Measurements from ENCODE around the gene LSM3.
"Not testable (repeated sequence)": the region's sequence is repeated elsewhere in the genome, so short reads cannot be mapped to it uniquely, and the experiment has no call there.

The LSM3 gene

DNA sequence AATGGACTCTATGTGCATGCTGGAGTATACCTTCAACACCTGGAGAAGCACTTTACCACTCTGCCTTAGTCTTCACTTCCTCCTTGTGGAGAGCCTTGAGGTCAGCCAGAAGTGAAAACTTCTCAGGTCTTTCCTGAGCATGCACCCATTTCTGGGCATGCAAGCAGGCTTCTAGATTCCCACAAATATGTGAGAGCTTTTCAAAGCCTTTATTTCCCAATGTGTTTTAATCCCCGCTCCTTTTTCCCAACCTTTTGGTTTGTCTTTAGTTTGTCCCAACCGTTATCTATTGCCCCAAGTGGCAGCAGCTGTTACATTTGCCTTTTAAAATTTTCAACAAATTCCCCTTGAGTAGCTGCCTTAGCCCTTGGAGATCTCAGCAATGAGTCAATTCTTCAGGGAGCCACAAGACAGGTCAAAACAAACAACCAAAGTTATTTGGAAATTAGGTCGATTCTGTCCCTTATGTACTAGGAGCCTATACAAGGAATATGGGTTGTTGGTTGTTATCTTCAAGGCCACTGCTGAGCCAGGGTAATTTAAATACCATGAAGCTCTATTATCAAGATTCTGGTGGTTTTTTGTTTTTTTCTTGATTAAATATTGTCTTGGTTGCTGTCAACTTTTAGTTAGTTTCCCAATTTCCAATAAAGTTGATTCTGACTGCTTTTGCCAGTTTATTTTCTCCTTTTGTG is 44.4 kb downstream of the LSM3 start:
- DNase-seq = no peak

DNA sequence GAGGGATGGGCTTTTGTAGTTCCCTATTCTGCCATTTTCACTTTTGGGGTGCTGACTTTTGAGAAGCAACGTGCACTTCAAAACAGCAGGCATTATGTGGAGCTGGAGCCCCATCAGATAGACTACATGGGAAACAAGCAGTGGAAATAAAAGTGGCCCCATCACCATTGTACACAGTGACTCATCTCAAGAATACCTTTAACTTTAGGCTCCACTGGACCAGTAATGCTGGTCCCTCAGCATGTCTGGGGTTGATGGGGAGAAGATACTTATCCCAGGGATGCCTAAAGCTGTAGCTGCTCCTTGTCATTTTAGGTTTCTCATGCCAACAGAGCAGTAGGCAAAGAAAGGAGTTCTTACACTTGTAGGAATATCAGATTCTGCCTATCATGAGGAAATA is 45.0 kb downstream of the LSM3 start:
- no peak for DNase-seq

GRCh38 chr3:14224895-14225294 is 46.3 kb downstream of the LSM3 start:
- DNase-seq = no peak

DNA sequence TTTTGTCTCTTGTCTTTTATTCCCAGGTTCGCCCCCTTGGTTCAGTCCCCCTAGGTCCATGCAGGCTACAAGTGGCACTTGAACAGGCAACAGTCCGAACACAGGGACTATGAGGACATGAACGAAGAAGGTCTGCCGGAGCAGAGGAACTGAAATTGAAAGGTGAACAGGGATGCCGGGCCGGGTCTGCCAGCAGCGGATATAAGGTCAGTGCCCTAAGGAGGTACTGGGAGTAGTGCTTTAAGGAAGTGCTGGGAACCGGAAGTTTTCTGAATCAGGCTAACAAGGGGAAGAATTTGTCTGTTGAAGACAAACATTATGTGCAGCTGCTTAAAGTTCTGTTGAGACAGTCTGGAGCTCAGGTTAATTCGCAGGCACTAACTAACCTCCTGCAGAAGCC is 46.8 kb downstream of the LSM3 start:
- DNase-seq = no peak

DNA sequence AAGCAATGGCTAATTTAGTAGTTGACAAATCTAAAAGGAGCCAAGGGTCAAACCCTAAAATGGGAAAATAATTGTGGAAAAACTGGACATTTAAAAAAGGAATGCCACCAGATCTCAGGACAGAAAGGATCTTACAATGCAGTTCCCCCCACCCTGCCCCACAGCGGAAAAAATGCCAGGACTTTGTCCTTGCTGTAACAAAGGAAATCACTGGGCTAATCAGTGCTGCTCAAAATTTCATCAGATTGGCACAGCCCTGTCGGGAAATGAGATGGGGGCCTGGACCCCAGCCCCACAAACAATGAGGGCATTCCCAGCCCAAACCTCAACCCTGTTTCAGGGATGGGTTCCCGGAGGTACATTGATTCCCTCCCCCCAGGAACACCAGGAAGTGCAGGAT is 47.7 kb downstream of the LSM3 start:
- not testable (repeated sequence) for DNase-seq

DNA sequence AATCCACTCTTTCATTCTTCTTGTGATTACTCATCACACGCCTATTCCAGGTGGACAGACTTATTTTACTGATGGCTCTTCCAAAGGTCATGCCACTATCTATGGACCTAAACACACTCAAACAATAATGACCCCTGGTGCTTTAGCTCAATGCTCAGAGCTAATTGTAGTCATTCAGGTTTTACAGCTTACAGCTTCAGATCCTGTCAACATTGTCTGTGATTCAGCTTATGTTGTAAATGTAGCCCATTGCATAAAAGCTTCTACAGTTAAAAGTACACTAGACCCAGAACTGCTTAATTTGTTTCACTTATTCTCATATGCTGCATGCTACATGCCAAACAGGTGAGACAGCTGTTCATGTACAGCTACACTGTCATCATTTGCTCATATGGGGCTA is 49.2 kb downstream of the LSM3 start:
- no peak for DNase-seq

DNA sequence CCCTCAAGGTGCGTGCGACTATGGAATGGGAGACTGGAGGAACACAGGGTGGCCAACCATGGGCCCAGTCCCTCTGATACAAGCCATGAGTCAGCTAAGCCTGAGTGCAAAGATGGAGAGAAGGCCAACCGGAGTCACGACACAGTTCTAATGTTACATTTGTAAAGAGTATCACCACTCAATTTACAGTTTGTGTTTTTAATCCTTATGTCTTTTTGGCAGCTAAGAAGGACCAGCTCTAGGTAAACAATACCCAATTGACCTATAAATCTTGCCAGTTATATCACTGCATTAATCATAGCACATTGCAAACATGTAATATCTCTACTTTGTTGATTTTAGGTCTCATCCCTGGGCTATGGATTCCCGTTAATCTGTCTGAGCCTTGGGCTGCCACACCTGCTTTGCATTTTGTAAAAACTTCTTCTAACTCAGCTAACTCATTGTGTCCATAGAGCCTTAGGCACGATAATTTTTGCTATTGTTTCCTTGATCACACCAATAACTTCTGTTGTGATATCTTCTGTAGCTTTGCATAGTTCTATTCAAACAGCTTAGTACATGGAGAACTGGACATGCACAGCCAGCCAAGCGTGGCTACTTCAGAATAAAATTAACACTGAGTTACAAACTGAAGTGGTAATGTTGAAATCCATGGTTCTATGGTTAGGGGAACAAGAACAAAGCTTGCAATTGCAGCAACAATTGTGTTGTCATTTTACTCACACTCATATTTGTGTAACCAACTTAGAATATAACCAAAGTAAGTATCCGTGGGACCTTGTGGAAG is 50.3 kb downstream of the LSM3 start:
- DNase-seq = no peak

- not testable (repeated sequence) for DNase-seq
Observed at GRCh38 chr3:14229695-14230094, 51.1 kb downstream of the LSM3 start.

DNA sequence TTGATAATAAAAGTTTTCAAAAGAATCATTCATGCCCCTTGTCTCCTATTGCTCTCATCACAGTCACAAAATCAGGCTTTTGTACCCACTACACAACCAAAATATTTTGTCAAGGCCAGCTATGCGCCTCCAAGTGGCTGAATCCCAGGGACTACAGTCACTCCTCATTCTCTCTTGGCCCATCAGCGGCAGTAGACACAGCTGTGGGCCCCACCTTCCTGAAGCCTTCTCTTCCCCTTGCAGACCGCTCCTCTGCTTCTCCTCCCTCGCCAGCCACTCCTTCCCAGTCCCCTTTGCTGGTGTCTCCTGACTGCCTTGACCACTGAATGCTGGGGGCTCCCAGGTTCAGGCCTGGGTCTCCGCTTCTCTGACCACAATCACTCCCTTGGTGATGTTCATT is 52.1 kb downstream of the LSM3 start:
- no peak for DNase-seq

- DNase-seq = no peak
Observed at GRCh38 chr3:14231145-14231990, 52.8 kb downstream of the LSM3 start.

DNA sequence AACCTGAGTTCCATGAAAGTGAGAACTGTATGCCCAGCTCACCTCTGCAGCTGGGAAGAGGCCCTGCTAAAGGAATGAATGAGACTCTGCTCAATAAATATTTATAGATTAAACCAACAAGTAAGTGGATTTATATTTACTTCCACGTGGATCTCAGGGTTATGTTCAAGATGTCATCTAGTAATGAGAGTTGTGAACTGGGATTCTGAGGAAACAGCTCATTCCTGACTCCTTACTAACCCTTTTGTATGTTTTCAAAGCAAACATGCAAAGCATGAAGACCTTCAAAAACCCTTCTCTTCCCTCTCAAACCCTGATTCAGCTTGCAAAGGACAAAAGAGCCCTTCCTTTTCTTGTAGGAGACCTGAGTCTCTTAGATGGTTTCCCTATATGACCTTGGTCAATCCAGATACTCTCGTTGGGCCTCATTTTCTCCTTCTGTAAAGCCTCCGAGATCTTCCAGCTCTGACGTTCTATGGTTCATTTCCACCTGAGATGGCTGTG is 53.4 kb downstream of the LSM3 start:
- no peak for DNase-seq

- no peak for DNase-seq
Observed at GRCh38 chr3:14234251-14235002, 55.8 kb downstream of the LSM3 start.

- DNase-seq = no peak
Observed at GRCh38 chr3:14235003-14235911, 56.6 kb downstream of the LSM3 start.

GRCh38 chr3:14235912-14236295 is 57.3 kb downstream of the LSM3 start:
- DNase-seq = no peak

DNA sequence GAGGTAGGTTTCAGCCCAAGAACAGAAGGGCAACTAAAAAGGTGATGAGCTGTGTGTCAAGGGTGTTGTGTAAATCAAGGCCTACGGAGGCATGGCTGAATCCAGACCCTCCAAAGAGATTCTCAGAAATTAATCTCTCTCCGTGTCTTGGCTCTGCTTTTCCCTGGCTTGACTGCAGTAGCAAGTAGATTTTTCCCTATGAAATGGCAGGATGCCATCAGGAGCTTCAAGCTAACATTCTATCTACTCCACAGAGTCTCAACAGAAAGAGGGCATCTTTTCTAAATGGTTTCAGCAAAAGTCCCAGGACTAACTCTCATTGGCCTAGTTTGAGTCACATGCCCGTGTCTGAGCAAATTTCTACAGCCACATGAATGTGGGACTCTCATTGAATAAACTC is 58.3 kb downstream of the LSM3 start:
- no peak for DNase-seq

- no peak for DNase-seq
Observed at GRCh38 chr3:14237457-14237856, 58.8 kb downstream of the LSM3 start.

DNA sequence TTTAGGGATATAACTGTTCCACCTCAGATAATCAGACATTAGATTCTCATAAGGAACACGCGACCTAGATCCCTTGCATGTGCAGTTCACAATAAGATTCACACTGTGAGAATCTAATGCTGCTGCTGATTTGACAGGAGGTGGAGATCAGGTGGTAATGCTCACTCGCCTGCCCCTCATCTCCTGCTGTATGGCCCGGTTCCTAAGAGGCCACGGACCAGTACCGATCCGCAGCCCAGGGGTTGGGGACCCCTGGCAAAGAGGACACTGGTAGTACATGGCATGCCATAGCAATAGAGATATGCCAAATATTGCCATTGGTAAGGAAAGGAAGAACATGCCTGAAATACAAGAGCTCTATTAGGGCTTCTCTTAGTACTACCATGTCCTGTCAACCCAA is 59.7 kb downstream of the LSM3 start:
- DNase-seq = no peak

- DNase-seq = no peak
Observed at GRCh38 chr3:14238930-14239329, 60.3 kb downstream of the LSM3 start.

DNA sequence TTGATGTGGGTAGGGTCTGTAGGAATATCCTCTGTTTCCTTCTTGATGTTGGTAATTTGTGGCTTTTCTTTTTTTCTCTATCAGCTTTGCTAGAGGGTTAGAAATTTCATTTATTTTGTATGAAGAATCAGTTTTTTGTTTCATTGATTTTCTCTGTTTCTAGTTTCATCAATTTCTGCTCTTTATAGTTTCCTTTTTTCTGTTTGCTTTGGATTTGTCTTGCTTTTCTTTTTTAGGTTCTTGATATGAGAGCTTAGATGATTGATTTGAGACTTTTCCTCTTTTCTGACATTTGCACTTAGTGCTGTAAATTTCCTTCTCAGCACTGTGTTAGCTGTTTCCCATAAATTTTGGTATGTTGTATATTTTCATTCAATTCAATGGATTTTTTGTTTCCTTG is 61.3 kb downstream of the LSM3 start:
- DNase-seq = no peak

- DNase-seq = no peak
Observed at GRCh38 chr3:14240366-14240765, 61.7 kb downstream of the LSM3 start.

- DNase-seq = no peak
Observed at GRCh38 chr3:14241716-14242115, 63.1 kb downstream of the LSM3 start.
